MM.1S (cell line): ENCODE measurements around the gene PKP4.

Experiments
- CTCF ChIP-seq: fragments of 300-600 bp; sonication (generic); IDR thresholded peaks from 2 replicates; pipeline ENCODE4 v1.5.1; 2016; ENCODE audit warnings: antibody characterized with exemption, low read length, mixed read lengths
- EZH2 ChIP-seq: fragments of 300-600 bp; sonication (generic); optimal IDR thresholded peaks from 2 replicates; pipeline ENCODE3; 2017; ENCODE audit warnings: low read depth, mild to moderate bottlenecking, antibody characterized with exemption, low read length, mixed read lengths
- EZH2phosphoT487 ChIP-seq: fragments of 300-600 bp; sonication (generic); IDR thresholded peaks from 2 replicates; pipeline ENCODE4 v1.6.1; 2018; ENCODE audit warnings: antibody characterized with exemption, low read length

GRCh38 chr2:158467248-158467647 is 10.5 kb downstream of the PKP4 start:
- no peak for TF ChIP-seq CTCF
- TF ChIP-seq EZH2, result no peak
- TF ChIP-seq EZH2phosphoT487, result no peak
